PC-9 (cell line): ENCODE data around the gene FSIP1. TPM values are rescaled to one million over a fixed set of nuclear protein-coding genes. Genes with fewer than 3 reads are reported as not detected.

Experiments used
- BruUV-seq: library from RNA; stranded (reverse); fragments of 400-500 nt; replicated peaks from 2 replicates; lab custom pipeline; 2021; lab: Mats Ljungman, UMichigan
- CTCF ChIA-PET: fragments of 300-600 bp; sonication (Branson Sonifier 250); formaldehyde crosslinking; loops from one replicate; lab custom pipeline; 2022; ENCODE audit warnings: antibody characterized with exemption; lab: Charles Lee
- POLR2A ChIA-PET: fragments of 300-600 bp; sonication (Branson Sonifier 250); formaldehyde crosslinking; loops from one replicate; lab custom pipeline; 2022; ENCODE audit warnings: antibody characterized with exemption; ENCODE audit not compliant: unreplicated experiment; lab: Charles Lee
- DNase-seq, 2 experiments: peaks; one replicate each; pipeline versions ENCODE4 v3.0.0 to v3.0.0-alpha.2; 2015 to 2022; ENCODE audit warnings: mixed read lengths in 1 of 2
- H2AFZ ChIP-seq: fragments of 200-600 bp; sonication (generic); 2 replicates; pipeline ENCODE4 v1.8.1; 2017; ENCODE audit warnings: antibody characterized with exemption
- H3F3A ChIP-seq: fragments of 200-600 bp; sonication (generic); 2 replicates; pipeline ENCODE4 v1.8.1; 2017; ENCODE audit warnings: antibody characterized with exemption, mild to moderate bottlenecking, low read depth; ENCODE audit not compliant: insufficient read depth
- H3K27ac ChIP-seq: fragments of 200-600 bp; sonication (generic); 2 replicates; pipeline ENCODE4 v1.6.1; 2016; ENCODE audit warnings: mixed run types
- H3K27me3 ChIP-seq: fragments of 200-600 bp; sonication (generic); 2 replicates; pipeline ENCODE4 v1.6.1; 2016; ENCODE audit warnings: low read depth, mixed run types; ENCODE audit not compliant: insufficient read depth
- H3K36me3 ChIP-seq: fragments of 200-600 bp; sonication (generic); 2 replicates; pipeline ENCODE4 v1.6.1; 2016; ENCODE audit warnings: low read depth, mixed run types
- H3K4me1 ChIP-seq: fragments of 200-600 bp; sonication (generic); replicated peaks from 2 replicates; pipeline ENCODE4 v1.6.1; 2016; ENCODE audit warnings: mixed run types; ENCODE audit not compliant: insufficient read depth
- H3K4me2 ChIP-seq: fragments of 200-600 bp; sonication (generic); 2 replicates; pipeline ENCODE4 v1.6.1; 2017; ENCODE audit warnings: mixed run types
- H3K4me3 ChIP-seq: fragments of 200-600 bp; sonication (generic); 2 replicates; pipeline ENCODE4 v1.6.1; 2016; ENCODE audit warnings: mixed run types
- H3K79me2 ChIP-seq: fragments of 200-600 bp; sonication (generic); 2 replicates; pipeline ENCODE4 v1.6.1; 2017; ENCODE audit warnings: low read depth, mixed run types
- H3K9me2 ChIP-seq: fragments of 200-600 bp; sonication (generic); 2 replicates; pipeline ENCODE4 v1.8.1; 2017; ENCODE audit warnings: mild to moderate bottlenecking; ENCODE audit not compliant: insufficient read depth
- H3K9me3 ChIP-seq: fragments of 200-600 bp; sonication (generic); 2 replicates; pipeline ENCODE4 v1.8.1; 2016; ENCODE audit warnings: low read depth; ENCODE audit not compliant: insufficient read depth
- H4K20me1 ChIP-seq: fragments of 200-600 bp; sonication (generic); 2 replicates; pipeline ENCODE4 v1.8.1; 2017; ENCODE audit not compliant: insufficient read depth
- EZH2 ChIP-seq: fragments of 200-600 bp; sonication (generic); IDR thresholded peaks from 2 replicates; pipeline ENCODE4 v1.8.0; 2017; ENCODE audit warnings: antibody characterized with exemption, low read depth
- intact Hi-C: fragments of 100-400 bp; cut with micrococcal nuclease; formaldehyde crosslinking; loops from one replicate; pipeline ENCODE4 v1.10.0; 2022; ENCODE audit not compliant: unreplicated experiment
- total RNA-seq: library from RNA; stranded (reverse); gene quantifications from 2 replicates; pipeline ENCODE4 v1.2.3, GENCODE V29; 2021
- TF ChIP-seq, protein P1 (sequence below): fragments of 200-600 bp; sonication (generic); conservative IDR thresholded peaks from 2 replicates; pipeline ENCODE4 v1.6.1; 2017; ENCODE audit warnings: mixed run types, antibody characterized with exemption, mild to moderate bottlenecking, moderate library complexity

The FSIP1 gene
- total RNA-seq, 1 experiment from 2014 or later = 1.2 TPM

DNA sequence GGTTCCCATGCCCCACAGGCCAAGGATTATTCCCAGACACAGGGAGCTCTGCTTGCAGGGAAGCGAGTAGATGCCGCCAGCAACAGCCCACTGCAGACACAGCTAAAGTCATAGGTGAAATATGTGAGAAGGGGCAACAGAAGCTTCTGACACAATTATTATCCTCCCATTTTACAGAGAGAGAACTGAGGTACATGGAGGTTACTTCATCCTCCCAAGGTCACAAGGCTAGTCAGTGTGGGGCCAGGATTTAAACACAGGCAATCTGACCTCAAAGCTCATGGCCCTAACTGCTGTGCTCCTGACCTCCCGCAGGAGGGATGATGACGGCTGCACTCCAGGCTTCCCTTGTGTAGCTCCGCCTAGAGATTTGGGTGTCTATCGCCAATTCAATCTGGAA is 15.7 kb upstream of the FSIP1 start:
- ChIA-PET POLR2A (no interaction called here), CTCF (no interaction called here)
- Histone ChIP-seq H3F3A (no peaks in the 10 kb centered on the region), H2AFZ (no peak overlapping the region), H3K9me2 (no peaks in the 10 kb centered on the region), H3K9me3 (no peaks in the 10 kb centered on the region), H3K27me3 (no peaks in the 10 kb centered on the region), H3K4me1 (no peaks in the 10 kb centered on the region), H3K4me3 (no peak overlapping the region), H4K20me1 (no peaks in the 10 kb centered on the region), H3K4me2 (no peak overlapping the region), H3K27ac (no peak overlapping the region), H3K36me3 (no peaks in the 10 kb centered on the region), H3K79me2 (no peaks in the 10 kb centered on the region)
- intact Hi-C loops = no loop called here
- BruUV-seq = no TSS peak
- TF ChIP-seq EZH2 = no peak
- TF ChIP-seq, protein P1, sequence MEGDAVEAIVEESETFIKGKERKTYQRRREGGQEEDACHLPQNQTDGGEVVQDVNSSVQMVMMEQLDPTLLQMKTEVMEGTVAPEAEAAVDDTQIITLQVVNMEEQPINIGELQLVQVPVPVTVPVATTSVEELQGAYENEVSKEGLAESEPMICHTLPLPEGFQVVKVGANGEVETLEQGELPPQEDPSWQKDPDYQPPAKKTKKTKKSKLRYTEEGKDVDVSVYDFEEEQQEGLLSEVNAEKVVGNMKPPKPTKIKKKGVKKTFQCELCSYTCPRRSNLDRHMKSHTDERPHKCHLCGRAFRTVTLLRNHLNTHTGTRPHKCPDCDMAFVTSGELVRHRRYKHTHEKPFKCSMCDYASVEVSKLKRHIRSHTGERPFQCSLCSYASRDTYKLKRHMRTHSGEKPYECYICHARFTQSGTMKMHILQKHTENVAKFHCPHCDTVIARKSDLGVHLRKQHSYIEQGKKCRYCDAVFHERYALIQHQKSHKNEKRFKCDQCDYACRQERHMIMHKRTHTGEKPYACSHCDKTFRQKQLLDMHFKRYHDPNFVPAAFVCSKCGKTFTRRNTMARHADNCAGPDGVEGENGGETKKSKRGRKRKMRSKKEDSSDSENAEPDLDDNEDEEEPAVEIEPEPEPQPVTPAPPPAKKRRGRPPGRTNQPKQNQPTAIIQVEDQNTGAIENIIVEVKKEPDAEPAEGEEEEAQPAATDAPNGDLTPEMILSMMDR = no peak
- no peak for DNase-seq

DNA sequence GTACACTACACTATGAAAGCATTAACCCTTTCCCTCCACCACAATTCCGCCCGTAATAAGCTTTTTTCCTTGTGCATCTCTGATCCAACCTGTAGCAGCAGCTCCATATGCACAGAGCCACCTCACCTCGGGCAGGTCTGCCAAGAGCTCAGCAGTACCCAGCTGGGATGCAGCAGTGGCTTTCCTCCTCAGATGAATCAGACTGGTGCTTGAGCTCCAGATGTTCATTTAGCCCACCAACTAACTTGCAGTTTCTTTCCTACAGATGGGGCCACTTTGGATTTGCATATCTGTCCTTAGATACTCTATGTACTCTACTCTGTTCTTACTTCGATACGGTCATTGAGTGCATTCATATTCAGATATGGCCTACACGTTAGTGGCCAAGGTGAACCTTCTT is 14.8 kb upstream of the FSIP1 start:
- no peaks in the 10 kb centered on the region for H3K79me2 ChIP-seq
- BruUV-seq = no TSS peak
- no peak for DNase-seq
- H3K27me3 ChIP-seq = no peaks in the 10 kb centered on the region
- no peak overlapping the region for H2AFZ ChIP-seq
- intact Hi-C loops = no loop called here
- ChIA-PET CTCF (no interaction called here), POLR2A (interaction anchor here (0.7 kb wide), 1 partner anchor 307 kb away, joined by 3 read pairs; no protein-coding TSS in a partner anchor)
- TF ChIP-seq EZH2 = no peak
- TF ChIP-seq, protein P1 = no peak
- no peak overlapping the region for H3K4me2 ChIP-seq
- no peaks in the 10 kb centered on the region for H3K36me3 ChIP-seq
- H3K4me1 ChIP-seq = peaks cover 2% of the 10 kb centered on the region
- H4K20me1 ChIP-seq = no peaks in the 10 kb centered on the region
- H3K27ac ChIP-seq = no peak overlapping the region
- H3F3A ChIP-seq = no peaks in the 10 kb centered on the region
- H3K9me3 ChIP-seq = no peaks in the 10 kb centered on the region
- H3K9me2 ChIP-seq = no peaks in the 10 kb centered on the region
- no peak overlapping the region for H3K4me3 ChIP-seq

DNA sequence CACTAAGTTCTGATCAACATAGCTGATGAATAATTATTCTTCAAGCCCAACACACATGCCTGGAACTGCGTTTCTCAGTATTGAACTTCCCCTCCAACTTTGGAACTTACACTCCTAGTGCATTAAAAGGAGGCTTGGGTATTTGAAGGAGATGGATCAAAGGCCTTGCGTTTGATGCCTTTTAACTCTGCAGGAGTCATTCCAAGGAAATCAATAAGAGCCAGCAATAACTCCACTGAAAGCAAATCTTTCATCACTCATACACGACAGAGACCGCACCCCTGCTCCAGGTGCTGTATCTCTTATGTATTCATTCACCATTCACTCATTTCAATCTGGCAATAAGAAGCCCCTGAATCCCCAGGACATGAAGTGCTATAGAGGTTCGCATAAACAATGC is 14.0 kb upstream of the FSIP1 start:
- H3K9me3 ChIP-seq = no peaks in the 10 kb centered on the region
- H3K4me2 ChIP-seq = no peak overlapping the region
- intact Hi-C loops = no loop called here
- no peaks in the 10 kb centered on the region for H3F3A ChIP-seq
- H4K20me1 ChIP-seq = no peaks in the 10 kb centered on the region
- H3K79me2 ChIP-seq = no peaks in the 10 kb centered on the region
- ChIA-PET POLR2A (no interaction called here), CTCF (no interaction called here)
- H3K4me3 ChIP-seq = no peak overlapping the region
- no peak for TF ChIP-seq EZH2
- TF ChIP-seq, protein P1 = no peak
- no peaks in the 10 kb centered on the region for H3K36me3 ChIP-seq
- H3K27me3 ChIP-seq = no peaks in the 10 kb centered on the region
- no peaks in the 10 kb centered on the region for H3K9me2 ChIP-seq
- no peak overlapping the region for H3K27ac ChIP-seq
- peaks cover 9% of the 10 kb centered on the region for H3K4me1 ChIP-seq
- BruUV-seq = no TSS peak
- H2AFZ ChIP-seq = no peak overlapping the region
- no peak for DNase-seq
